ENCODE results near the gene ERG.
A peak's percentile ranks its signal among the peaks of the same experiment; 100 is the strongest.

The ERG gene

GRCh38 chr21:38471766-38472165 is 26.5 kb downstream of the ERG start:
- DNase-seq: no peak

DNA sequence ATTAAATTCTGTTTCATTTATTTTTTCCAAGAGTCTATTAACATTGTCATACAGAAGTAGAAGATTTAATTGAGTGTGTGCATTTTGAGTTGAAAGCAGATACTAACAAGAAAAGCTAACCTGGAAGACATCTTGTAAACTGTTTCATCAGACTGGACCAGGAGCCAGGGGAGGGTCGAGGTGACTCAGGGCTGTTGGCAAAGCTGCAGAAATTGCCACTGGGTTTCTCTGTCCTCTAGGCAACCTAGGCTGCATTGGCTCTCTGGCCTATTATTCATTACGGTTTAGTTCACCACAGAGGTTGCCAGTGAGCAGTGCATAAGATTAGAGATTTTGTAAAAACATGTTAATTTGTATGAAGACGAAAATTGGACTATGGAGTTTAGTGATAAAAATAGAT is 27.5 kb downstream of the ERG start:
- no peak for DNase-seq

GRCh38 chr21:38469642-38470041 is 28.6 kb downstream of the ERG start:
- DNase-seq: peak; percentile 10

DNA sequence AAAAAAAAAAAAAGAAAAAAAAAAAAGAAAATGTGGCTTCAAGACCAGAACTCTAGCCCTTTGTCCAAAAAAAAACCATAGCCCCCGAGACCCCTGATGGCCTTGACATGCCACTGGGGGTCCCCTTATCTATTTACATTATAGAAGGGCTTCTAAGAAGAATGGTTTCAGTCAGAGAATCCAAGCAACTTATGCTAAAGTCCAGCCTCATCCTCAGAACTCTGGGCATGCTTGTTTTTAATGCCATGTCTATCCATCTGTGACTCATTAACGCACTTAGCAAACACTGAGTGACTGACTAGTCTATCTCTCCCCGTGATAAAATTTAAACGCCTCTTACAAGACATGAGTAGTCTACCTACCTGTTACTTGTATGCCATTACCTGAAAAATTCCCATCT is 29.3 kb downstream of the ERG start:
- no peak for DNase-seq

DNA sequence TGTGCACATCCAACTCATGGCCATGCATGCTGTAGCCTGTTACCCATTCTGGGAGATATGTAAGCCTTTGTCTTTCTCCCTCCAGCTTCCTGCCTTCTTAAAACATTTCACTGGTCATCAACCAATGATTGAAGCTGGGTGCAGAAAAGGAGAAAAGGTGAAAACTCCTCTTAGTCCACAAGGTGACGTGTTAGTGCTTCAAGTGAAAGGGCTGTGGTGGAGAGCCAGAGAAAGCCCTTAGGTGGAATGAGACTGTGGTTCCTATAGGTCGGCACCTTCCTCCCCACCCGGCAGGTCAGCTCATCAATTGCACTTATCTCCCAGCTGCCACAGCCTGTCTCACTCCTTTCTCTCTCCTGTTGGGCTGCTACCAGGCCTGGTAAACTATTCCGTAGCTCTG is 30.4 kb downstream of the ERG start:
- DNase-seq: peak; percentile 17

- DNase-seq: no peak
Measured at GRCh38 chr21:38467374-38467773, 30.9 kb downstream of the ERG start.

- DNase-seq: no peak
Measured at GRCh38 chr21:38460171-38460742, 38.0 kb downstream of the ERG start.

DNA sequence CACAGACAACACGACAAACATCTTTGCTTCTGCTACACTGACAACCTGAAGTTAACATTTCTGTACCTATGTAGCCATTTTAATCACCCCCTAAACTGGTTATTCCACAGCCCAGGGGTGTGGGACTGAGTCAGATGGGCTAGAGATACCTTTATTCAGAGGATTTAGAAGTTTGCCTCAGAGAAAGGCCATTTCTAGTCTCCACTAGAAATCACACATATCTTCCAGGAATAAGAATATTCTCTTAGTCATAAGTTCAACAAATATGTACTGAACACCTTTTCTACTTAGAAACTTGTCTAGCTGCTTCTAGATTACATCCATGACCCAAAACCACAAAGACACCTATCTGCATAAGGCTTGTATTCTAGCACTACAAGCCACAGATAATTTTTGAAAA is 38.8 kb downstream of the ERG start:
- no peak for DNase-seq

GRCh38 chr21:38455403-38455802 is 42.9 kb downstream of the ERG start:
- no peak for DNase-seq

DNA sequence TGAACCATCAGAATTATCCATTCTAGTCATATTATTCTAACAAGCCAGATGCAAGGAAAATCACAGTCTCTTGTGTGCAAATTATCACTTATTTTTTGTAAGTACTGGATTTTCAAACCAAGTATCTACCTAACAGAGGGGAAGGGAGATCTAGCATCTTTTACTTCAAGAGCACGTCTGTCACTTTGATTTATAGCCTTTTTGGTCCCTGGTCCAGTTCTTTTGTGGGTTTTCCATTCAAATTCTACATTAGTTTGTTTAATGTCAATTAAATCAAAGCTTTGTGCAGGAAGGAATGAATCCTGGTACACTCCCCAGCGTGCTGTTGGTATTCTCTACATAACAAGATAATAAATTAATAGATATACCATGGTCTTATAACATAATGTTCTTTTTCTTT is 43.6 kb downstream of the ERG start:
- no peak for DNase-seq

DNA sequence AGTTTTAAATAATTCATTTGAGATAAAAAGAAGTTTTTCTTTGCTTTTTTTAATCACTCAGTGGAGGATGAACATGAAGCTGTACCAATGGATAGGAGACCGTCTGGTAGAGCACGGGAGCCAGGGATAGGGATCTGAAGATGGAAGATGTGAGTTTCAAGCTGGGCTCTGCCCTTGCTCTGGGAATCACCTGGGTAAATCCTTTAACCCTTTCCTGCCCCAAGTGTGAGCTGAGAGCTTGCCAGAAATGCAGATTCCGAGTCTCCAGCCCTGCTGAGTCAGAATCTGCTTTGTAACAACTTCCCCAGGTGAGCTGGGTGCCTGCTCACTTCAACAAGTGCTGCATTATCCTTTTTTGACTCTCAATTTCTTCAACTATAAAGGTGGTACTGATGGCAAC is 44.1 kb downstream of the ERG start:
- DNase-seq: no peak

- DNase-seq: no peak
Measured at GRCh38 chr21:38448671-38449385, 49.4 kb downstream of the ERG start.

DNA sequence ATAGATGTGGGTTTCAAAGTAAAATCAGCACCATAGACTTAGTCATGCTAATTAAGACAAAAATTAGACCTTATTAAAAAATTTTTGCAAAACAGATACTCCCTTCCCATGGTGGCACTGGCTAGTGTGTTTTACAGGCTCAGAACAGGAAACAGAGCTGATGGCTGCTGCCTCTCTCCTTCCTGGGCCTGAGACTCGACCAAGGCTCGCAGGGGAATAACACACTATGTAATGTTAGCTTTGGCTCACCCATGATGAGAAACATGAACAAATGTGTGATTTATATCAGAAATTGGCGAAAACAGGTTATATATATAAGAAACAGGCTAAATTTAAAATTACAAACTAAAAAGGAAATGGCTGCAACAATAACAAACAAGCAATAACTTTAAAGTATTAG is 50.7 kb downstream of the ERG start:
- DNase-seq: no peak

DNA sequence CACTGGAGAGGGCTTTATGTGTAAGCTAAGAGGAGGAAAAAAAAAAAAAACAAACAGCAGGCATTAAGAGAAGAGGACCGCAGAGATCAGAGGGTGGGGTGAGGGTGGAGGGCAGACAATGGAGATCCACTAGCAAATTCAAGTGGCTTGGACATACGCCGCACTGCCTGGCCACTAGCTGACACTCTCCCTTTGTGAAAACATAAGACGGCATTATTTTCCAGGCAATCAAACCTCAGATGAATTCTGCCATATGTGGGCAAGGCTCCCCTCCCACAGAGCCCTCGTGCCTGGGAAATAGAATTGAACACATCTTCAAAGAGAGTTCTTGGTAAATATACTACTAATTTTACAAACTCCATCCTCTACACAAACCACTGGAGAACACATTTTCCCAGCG is 53.6 kb downstream of the ERG start:
- no peak for DNase-seq

- DNase-seq: no peak
Measured at GRCh38 chr21:38443110-38443509, 55.2 kb downstream of the ERG start.

GRCh38 chr21:38441153-38441552 is 57.1 kb downstream of the ERG start:
- no peak for DNase-seq

DNA sequence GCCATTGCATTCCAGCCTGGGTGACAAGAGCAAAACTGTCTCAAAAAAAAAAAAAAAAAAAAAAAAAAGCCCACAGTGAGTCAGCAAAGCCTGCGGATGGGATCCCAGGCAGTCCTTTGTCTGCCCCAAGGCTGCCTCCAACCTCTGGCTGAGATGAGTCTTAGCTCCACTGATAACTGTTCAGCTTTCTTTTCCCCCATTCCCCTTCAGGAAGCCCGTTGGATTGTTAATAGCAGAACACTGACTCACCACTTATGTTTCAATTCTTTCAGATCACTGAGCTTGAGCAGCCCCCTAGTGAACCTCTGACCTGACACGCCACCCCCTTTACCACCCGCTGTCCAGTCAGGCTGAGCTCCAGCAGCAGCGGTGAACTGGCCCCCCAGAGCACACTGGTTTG is 57.5 kb downstream of the ERG start:
- DNase-seq: no peak

DNA sequence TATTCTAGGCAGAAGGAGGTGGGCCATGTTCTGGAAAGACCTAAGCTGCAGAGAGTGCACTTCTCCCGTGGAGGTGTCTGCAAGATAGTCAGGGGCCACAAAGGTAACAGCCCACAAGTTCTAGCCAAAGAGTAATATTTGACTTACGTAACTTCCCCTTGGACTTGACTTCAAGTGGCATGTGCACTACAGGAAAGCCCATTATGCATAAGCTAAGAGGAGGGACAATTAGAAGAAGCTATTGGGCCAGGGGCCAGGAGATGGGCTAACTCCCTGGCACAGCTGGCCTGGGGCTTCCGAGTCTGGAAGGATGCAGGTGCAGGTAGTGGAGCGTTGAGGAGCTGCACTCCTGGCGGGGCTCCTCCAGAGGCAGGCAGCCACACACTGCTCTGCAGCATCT is 58.3 kb downstream of the ERG start:
- DNase-seq: no peak

DNA sequence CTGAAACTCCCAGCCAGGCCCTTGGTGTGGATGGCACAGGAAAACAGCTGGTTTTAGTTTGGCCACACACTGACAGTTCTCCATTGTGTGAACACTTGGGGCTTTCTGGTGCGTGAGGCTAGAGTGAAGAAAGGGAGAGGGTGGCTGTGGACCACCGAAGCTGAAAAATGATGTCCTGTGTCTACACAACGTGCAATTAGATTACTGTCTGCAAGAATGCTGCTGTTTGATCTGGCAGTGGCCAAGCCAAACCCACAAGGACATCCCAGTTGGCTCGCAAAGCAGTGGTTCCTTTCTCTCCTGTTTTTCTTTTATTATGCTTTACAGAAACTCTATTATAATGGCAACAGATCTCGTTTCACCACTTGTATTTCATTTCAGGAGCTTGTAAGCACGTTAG is 58.9 kb downstream of the ERG start:
- no peak for DNase-seq

GRCh38 chr21:38438462-38438893 is 59.8 kb downstream of the ERG start:
- DNase-seq: no peak

DNA sequence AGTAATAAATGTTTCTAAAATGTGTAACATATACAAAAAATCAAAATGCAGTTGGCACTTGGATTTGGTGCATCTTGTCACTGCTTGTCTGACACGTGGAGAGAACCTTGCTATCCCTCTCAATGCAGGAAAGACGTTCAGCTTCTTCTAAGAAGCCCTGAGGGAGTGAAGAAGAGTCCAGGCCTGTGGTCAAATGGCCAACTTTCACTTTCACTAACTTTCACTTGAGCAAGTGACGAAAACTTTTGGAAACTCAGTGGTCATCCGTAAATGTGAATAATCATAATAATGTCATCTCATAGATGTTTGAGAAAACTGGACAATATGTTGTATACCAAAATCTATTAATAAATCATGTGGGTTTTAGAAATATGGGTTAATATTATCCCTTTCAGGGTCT is 61.9 kb downstream of the ERG start:
- no peak for DNase-seq

GRCh38 chr21:38434913-38435533 is 63.3 kb downstream of the ERG start:
- no peak for DNase-seq

- no peak for DNase-seq
Measured at GRCh38 chr21:38433471-38433870, 64.8 kb downstream of the ERG start.

DNA sequence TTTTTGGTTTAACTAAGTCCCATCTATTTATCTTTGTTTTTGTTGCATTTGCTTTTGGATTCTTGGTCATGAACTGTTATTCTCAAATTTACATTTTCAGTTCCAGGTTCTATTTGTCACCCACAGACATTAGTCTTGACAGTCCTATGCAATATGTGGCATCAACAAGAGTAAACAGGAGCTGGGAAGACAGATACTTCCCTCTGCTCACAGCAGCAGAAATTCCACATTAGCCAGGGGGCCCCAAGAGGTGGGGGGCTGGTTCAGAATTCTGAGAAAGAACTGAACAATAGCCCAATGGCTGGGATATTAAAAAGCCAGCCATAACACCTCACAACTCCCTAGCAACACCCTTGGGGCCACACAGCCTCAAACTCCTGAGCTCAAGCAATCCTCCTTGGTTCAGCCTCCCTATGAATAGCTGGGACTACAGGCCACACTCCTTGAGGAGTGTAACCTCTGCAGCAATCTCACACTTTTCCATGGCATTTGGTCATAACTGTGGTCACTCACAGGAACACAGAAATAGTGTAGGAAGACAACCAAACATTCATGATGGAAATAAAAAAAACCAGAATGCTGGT is 67.8 kb downstream of the ERG start:
- DNase-seq: no peak
